ENCODE data around the gene RNF151. TPM values are rescaled to one million over a fixed set of nuclear protein-coding genes. Genes with fewer than 3 reads are reported as not detected.
"Not testable (repeated sequence)": the region's sequence is repeated elsewhere in the genome, so short reads cannot be mapped to it uniquely, and the experiment has no call there.

The RNF151 gene
- polyA plus RNA-seq, 1 donor, result not detected

GRCh38 chr16:1938910-1939309 lies 27.7 kb upstream of the RNF151 start:
- DNase-seq (ENCODE audit: low read depth), result no peak

DNA sequence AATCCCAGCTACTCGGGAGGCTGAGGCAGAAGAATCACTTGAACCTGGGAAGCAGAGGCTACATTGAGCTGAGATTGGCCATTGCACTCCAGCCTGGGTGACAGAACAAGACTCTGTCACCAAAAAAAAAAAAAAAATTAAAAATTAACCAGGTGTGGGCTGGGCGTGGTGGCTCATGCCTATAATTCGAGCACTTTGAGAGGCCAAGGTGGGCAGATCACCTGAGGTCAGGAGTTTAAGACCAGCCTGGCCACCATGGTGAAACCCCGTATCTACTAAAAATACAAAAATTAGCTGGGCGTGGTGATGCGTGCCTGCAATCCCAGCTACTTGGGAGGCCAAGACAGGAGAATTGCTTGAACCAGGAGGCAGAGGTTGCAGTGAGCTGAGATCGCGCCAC lies 26.8 kb upstream of the RNF151 start:
- DNase-seq (ENCODE audit: low read depth), result not testable (repeated sequence)

DNA sequence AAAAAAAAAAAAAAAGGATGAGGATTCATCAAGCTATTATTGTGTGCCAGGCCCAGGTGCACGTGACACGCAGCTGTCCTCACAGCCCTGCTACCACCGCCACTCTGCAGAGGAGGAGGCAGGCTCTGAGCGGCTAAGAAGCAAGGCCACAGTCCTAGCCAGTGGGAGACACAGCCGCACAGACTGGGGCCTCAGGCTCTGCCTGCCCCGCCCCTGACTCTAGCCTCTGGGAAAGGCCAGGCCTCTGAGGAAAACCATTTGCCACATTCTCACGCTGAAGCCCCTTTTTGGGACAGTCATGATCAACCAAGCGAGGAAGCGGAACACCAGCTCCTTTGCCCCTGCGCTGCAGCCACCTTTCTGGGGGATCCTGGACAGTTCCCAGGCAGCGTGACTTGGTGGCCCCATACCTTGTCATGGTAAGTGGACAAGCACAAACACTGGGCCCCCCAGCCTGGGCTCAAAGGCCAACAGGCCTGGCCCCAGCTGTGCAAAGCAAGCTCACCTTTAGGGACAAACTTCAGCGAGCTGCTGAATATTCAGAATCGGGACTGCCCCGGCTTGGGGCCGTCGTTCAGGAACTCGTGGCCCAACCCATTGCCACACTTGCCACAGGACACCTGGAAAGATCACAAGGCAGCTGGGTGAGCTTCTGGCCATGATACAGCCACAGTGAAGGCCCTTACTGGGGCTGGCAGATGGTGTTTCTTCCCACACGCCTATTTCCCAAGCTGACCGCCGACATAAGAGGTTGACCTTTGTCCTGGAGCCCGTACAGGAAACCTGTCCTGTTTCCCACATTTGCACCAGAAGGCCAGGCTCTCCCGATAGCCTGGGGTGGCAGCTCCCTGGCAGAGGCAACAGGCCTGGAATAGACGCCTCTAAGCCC lies 26.1 kb upstream of the RNF151 start:
- no peak for DNase-seq (ENCODE audit: low read depth)

DNA sequence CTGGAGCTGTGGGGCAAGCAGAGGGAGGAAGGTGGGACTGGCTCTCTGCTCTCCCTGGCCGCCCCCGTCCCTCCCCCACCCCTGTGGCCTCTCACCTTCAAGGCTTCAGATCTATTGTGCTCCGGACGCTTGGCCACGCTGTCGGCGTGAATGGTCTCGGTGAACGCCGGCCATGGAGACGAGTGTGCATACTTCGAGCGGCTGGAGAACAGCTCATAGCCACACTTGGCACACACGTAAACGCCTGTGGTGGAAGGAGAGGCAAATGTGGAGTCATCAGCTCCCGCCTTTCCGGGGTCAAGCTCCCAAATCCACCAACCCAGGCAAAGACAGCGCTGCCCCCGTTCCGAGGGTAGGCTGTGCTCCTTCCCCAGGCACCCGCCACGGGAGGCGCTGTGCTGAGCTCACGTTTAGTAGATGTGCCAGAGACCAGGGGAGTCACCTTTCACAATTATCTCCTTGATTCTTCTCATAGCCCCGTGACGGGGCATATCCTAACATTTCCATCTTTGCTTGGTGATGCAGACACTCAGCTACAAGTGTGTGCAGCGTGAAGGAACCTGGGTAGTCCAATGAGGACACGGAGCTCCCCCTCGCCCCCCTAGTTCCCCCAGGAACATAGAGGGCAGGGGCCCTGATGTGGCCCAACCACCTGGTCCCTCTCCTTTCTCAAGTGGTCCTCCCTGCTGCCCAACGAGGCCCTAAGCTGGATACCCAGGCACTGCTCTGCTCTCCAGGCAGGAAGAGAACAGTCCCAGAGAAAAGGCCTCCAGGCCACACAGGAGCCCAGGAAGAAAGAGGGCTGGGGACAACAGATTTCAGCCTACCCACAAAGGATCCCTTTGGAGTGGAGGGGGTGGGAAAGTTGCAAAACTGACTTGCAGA lies 25.3 kb upstream of the RNF151 start:
- no peak for DNase-seq (ENCODE audit: low read depth)

DNA sequence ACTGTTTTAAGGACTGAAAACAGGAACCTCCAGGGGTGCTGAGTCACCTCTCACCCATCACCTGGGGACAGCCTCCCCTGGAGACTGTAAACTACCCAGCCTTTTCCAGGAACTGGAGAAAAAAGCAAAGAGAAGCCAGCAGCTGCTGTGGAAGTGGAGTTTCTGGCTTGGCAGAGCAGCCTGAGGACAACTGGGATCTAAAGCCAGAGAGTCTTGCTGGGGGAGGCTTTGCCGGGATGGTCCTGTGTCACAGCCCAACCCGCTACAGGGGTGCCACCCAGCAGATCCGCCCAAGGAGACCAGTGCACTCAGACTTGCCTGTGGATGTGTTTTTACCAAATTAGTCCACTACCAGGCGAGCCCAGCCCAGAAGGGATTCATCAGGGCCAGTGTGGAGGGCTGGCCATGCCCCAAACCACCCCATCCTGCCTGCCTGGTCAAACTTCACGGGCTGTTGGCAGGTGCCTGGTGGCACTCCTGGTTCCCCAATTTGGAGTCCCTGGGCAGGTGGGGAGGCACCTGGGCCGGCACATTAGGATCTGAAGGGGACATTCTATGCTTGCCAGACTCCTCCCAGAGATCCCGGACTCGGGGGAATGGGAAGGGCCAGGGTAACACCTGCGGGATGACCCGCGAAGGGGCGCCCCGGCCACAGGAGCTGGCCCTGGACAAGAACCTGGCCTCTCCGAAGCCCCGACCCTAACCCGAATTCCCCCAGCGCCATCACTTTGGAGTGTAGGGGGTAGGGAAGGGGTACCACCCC lies 24.4 kb upstream of the RNF151 start:
- no peak for DNase-seq (ENCODE audit: low read depth)

GRCh38 chr16:1942810-1943726 lies 23.6 kb upstream of the RNF151 start, which contains the start of gene MSRB1:
Gene MSRB1 (minus strand): TSS chr16:1943199. CDS start chr16:1943156, 43 bp downstream.
- DNase-seq (ENCODE audit: low read depth), result peak; percentile 89

DNA sequence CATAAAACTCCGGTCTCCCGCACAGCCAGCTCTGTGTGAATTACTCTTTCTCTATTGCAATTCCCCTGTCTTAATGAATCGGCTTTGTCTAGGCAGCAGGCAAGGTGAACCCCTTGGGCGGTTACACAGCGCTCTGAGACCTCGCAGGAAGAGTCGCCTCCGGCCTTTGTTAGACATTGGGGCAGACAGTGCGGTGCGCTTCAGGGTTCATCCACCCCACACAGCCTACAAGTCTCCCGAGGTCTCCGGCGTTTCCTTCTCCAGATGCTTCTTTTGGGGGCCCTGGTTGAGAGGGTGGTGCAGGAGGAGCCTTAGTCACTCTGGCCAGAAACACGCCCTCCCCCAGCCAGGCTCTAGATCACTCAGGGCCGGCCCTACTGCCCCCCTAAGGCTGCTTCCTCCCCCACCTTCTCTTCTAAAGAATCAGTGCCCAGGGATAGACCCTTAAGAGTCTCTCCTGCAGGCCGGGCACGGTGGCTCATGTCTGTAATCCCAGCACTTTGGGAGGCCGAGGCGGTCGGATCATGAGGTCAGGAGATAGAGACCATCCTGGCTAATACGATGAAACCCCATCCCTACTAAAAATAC lies 21.9 kb upstream of the RNF151 start:
- DNase-seq (ENCODE audit: low read depth), result no peak

GRCh38 chr16:1945559-1946391 lies 20.9 kb upstream of the RNF151 start:
- no peak for DNase-seq (ENCODE audit: low read depth)

- no peak for DNase-seq (ENCODE audit: low read depth)
Observed at GRCh38 chr16:1946495-1947368, 19.9 kb upstream of the RNF151 start.

GRCh38 chr16:1947369-1947670 lies 19.3 kb upstream of the RNF151 start:
- DNase-seq (ENCODE audit: low read depth), result no peak

GRCh38 chr16:1949507-1949906 lies 17.1 kb upstream of the RNF151 start:
- no peak for DNase-seq (ENCODE audit: low read depth)

- DNase-seq (ENCODE audit: low read depth), result no peak
Observed at GRCh38 chr16:1950047-1950446, 16.6 kb upstream of the RNF151 start.

GRCh38 chr16:1950559-1950958 lies 16.1 kb upstream of the RNF151 start:
- DNase-seq (ENCODE audit: low read depth), result no peak

- DNase-seq (ENCODE audit: low read depth), result no peak
Observed at GRCh38 chr16:1953734-1954133, 12.9 kb upstream of the RNF151 start.

DNA sequence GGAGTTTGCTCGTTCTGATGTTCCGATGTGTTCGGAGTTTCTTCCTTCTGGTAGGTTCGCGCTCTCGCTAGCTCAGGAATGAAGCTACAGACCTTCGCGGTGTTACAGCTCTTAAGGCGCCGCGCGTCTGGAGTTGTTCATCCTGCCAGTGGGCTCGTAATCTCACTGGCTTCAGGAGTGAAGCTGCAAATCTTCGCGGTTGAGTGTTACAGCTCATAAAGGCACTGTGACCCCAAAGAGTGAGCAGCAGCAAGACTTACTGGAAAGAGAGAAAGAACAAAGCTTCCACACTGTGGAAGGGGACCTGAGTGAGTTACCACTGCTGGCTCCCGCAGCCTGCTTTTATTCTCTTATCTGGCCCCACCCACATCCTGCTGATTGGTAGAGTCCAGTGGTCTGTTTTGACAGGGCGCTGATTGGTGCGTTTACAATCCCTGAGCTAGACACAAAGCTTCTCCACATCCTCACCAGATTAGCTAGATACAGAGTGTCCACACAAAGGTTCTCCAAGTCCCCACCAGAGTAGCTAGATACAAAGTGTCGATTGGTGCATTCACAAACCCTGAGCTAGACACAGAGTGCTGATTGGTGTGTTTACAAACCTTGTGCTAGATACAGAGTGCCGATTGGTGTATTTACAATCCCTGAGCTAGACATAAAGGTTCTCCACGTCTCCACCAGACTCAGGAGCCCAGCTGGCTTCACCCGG lies 9.1 kb upstream of the RNF151 start:
- not testable (repeated sequence) for DNase-seq (ENCODE audit: low read depth)

- DNase-seq (ENCODE audit: low read depth), result not testable (repeated sequence)
Observed at GRCh38 chr16:1958143-1958491, 8.5 kb upstream of the RNF151 start.

DNA sequence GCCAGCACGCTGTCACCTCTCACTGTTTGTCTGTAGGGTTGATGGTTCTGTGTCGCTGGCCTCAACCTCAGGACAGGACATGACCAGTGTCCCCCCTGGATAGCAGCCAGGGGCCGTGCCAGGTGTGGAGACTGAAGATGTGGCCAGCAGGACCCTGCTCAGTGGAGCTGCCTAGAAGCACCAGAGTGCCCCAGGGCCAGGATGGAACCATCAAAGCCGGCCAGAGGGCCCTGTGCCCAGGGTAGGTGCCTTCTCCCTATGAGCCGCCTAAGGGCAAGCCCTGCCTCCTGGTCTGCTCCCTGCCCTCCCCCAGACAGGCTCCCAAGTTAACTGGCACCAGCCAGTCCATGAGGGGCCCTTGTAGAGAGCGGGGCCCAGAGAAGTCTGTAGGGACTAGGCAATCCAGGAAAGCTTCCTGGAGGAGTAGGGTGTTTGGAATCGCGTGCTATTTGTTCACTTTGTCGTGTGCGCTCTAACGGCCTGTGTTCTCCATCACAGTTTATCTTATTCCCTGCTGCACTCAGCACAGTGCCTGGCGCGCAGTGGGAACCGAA lies 7.9 kb upstream of the RNF151 start:
- no peak for DNase-seq (ENCODE audit: low read depth)

Data from forelimb muscle (tissue), 1 donor.